ENCODE data around the gene RAB8B. TPM values are rescaled to one million over a fixed set of nuclear protein-coding genes. Genes with fewer than 3 reads are reported as not detected.

RAB8B gene
- total and polyA plus RNA-seq, 10 of the 15 experiments (the other 5 are each of a cell fraction or from before 2014, with no cell fraction given): 17.8 to 104 (median 65.1) TPM

DNA sequence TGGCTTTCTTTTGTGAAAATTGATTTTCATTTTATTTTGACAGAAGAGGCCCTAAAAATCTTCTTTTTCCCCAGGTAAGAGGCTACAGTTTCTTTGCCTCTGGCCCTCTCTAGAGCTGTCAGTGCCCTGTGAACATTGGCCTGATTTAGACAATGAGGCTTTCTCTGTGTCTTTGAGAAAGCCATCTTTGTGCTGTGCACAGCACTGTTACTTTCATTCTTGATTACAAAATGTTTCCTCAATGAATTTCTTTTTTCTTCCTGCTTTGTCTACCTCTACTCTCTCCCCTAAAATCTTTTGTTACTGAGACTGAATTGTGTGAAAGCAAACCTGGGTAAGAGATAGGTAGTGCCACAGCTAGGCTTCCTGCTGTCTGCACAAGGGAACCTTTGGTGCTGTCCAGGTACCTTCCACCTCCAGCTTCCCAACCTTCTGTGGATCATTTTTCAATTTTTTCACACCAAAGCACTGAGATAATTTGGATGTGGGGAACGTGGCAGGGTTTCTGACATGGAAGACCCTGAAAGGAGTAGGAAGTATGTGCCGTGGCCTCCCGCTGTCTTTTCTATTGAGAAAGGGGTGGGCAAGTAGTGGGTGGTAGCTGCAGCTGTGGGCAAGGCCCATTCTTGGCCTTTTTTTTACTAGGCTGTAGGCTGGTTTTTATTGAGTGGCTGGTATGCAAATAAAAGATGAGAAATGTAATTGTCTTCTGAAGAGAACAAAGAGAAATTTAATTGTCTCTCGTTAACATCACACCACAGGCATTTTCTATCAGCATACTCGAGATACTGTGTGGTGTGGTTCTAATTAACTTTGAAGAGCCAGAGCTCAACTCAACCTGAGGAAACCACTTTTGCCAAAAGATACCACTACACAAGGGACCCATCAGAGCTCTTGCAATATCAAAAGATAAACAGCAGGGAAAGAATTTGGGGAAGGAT lies 21.0 kb downstream of the RAB8B start:
- FAIRE-seq (no peak), DNase-seq (ENCODE audit: low read depth, low spot score) (no peak), ATAC-seq (peak; percentile 50)
- no peaks in the 10 kb centered on the region for H3K36me3 ChIP-seq (ENCODE audit: control insufficient read depth in 2 of 2, insufficient read depth in 2 of 2, low read length in 1 of 2)
- peak overlapping the region; percentile 54; the same call in 1 of the 2 replicates for H3K4me3 ChIP-seq
- no TSS peak for BruUV-seq (replicated peaks)
- no peaks in the 10 kb centered on the region for H4K20me1 ChIP-seq (ENCODE audit: control insufficient read depth, insufficient read depth)
- peak overlapping the region; percentile 8 for H2AFZ ChIP-seq (ENCODE audit: control insufficient read depth, low read depth, low read length)
- peaks cover 85% of the 10 kb centered on the region for H3K79me2 ChIP-seq (ENCODE audit: control insufficient read depth, insufficient read depth, low read length)
- RAD21 ChIA-PET (ENCODE audit: unreplicated experiment): interaction anchor here (0.7 to 2.1 kb wide), 9 partner anchors 8 to 53 kb away, joined by 3 to 23 read pairs (median 6); partner anchors contain the start of gene RPS27L
- H3K27me3 ChIP-seq (replicated peaks in 1 of 2; ENCODE audit: control insufficient read depth in 2 of 2, insufficient read depth in 2 of 2, low read length in 1 of 2): no peaks in the 10 kb centered on the region
- H3K9me3 ChIP-seq (replicated peaks; ENCODE audit: control insufficient read depth, insufficient read depth, low read length): no peaks in the 10 kb centered on the region
- POLR2A ChIA-PET: interaction anchor here (1.0 to 6.5 kb wide), 4 partner anchors 16 to 53 kb away, joined by 3 to 118 read pairs (median 4); partner anchors contain the start of gene RPS27L
- H3K27ac ChIP-seq (ENCODE audit: control insufficient read depth, insufficient read depth): peak overlapping the region; percentile 87
- WGBS (ENCODE audit: insufficient coverage, insufficient replicate concordance, low lambda C conversion rate, missing lambda C conversion rate): 29% methylated on average over 5 of the region's 5 CpGs
- SMC1A ChIA-PET (ENCODE audit: uncharacterized antibody, unreplicated experiment): interaction anchor here (0.8 to 12.3 kb wide), 9 partner anchors 8 to 82 kb away, joined by 3 to 252 read pairs (median 6); no protein-coding TSS in a partner anchor
- CTCF ChIA-PET: interaction anchor here (0.7 to 9.3 kb wide), 8 partner anchors 10 to 1043 kb away, joined by 3 to 90 read pairs (median 3); partner anchors contain the start of gene RPS27L
- in situ Hi-C loops (cut with MboI) (no loop called here), intact Hi-C loops (cut with micrococcal nuclease; ENCODE audit: unreplicated experiment) (loop anchor here (2.0 to 10.0 kb wide), 2 partner anchors 16 to 56 kb away; partner anchors contain the start of gene RPS27L)
- peak overlapping the region; percentile 78 for H3K4me2 ChIP-seq (ENCODE audit: control insufficient read depth, insufficient read depth)
- H3K9ac ChIP-seq (ENCODE audit: control insufficient read depth, insufficient read depth, low read length): peak overlapping the region; percentile 27
- H3K4me1 ChIP-seq (ENCODE audit: control insufficient read depth, insufficient read depth, low read length): peaks cover 41% of the 10 kb centered on the region
- TF ChIP-seq BCL11A (IDR thresholded peaks at IDR 0.05; ENCODE audit: low read depth, low read length) (peak; percentile 17; the same call in 1 of the 2 replicates), YY1 (IDR thresholded peaks at IDR 0.05; ENCODE audit: low read depth, low read length) (peak; percentile 51; the same call in 1 of the 2 replicates), BHLHE40 (IDR thresholded peaks at IDR 0.05; ENCODE audit: borderline replicate concordance in 1 of 2, low read depth in 2 of 2, low read length in 1 of 2) (peak; percentile 10 to 65; a peak in 1 of 4 replicates), ATF7 (IDR thresholded peaks at IDR 0.05; ENCODE audit: low read depth) (peak; percentile 37; the same call in 1 of the 2 replicates), MTA3 (IDR thresholded peaks at IDR 0.05; ENCODE audit: borderline replicate concordance, low read length) (0 out of 2 replicates have a peak, but pooled peaks have one; percentile 22), TCF7 (IDR thresholded peaks at IDR 0.05; ENCODE audit: borderline replicate concordance) (no peak), NBN (IDR thresholded peaks at IDR 0.05) (0 out of 2 replicates have a peak, but pooled peaks have one; percentile 30), IKZF2 (IDR thresholded peaks at IDR 0.05) (peak in 1 of 2 experiments; percentile 39; a peak in 2 of 4 replicates), IKZF1 (conservative IDR thresholded peaks at IDR 0.05) (peak; percentile 28), ZNF274 (IDR thresholded peaks at IDR 0.05; ENCODE audit: insufficient read depth, insufficient read length) (no peak), DPF2 (IDR thresholded peaks at IDR 0.05) (no peak), FOXM1 (IDR thresholded peaks at IDR 0.05; ENCODE audit: low read depth, low read length) (no peak), ZNF384 (IDR thresholded peaks at IDR 0.05; ENCODE audit: borderline replicate concordance, low read depth, low read length) (peak; percentile 56; the same call in 1 of the 2 replicates), MTA2 (IDR thresholded peaks at IDR 0.05; ENCODE audit: low read depth) (peak; percentile 96), GABPA (IDR thresholded peaks at IDR 0.05; ENCODE audit: low read depth) (no peak), EP300 (IDR thresholded peaks at IDR 0.05; ENCODE audit: borderline replicate concordance in 1 of 2, control insufficient read depth in 1 of 2, low read depth in 2 of 2, low read length in 2 of 2) (0 out of 4 replicates have a peak, but pooled peaks of 1 of the 2 experiments have one; percentile 12), SREBF1 (IDR thresholded peaks at IDR 0.05; ENCODE audit: low read length) (no peak)
- TF ChIP-seq, protein P1, sequence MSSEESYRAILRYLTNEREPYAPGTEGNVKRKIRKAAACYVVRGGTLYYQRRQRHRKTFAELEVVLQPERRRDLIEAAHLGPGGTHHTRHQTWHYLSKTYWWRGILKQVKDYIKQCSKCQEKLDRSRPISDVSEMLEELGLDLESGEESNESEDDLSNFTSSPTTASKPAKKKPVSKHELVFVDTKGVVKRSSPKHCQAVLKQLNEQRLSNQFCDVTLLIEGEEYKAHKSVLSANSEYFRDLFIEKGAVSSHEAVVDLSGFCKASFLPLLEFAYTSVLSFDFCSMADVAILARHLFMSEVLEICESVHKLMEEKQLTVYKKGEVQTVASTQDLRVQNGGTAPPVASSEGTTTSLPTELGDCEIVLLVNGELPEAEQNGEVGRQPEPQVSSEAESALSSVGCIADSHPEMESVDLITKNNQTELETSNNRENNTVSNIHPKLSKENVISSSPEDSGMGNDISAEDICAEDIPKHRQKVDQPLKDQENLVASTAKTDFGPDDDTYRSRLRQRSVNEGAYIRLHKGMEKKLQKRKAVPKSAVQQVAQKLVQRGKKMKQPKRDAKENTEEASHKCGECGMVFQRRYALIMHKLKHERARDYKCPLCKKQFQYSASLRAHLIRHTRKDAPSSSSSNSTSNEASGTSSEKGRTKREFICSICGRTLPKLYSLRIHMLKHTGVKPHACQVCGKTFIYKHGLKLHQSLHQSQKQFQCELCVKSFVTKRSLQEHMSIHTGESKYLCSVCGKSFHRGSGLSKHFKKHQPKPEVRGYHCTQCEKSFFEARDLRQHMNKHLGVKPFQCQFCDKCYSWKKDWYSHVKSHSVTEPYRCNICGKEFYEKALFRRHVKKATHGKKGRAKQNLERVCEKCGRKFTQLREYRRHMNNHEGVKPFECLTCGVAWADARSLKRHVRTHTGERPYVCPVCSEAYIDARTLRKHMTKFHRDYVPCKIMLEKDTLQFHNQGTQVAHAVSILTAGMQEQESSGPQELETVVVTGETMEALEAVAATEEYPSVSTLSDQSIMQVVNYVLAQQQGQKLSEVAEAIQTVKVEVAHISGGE (CRISPR knock-in tag; IDR thresholded peaks at IDR 0.05): no peak
- TF ChIP-seq, protein P2, sequence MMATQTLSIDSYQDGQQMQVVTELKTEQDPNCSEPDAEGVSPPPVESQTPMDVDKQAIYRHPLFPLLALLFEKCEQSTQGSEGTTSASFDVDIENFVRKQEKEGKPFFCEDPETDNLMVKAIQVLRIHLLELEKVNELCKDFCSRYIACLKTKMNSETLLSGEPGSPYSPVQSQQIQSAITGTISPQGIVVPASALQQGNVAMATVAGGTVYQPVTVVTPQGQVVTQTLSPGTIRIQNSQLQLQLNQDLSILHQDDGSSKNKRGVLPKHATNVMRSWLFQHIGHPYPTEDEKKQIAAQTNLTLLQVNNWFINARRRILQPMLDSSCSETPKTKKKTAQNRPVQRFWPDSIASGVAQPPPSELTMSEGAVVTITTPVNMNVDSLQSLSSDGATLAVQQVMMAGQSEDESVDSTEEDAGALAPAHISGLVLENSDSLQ (IDR thresholded peaks at IDR 0.05): peak; percentile 75

Data from GM12878 (cell line).